GM19035 (cell line): Measurements from ENCODE around the gene CAPS.

ENCODE experiments used
- ATAC-seq: cut with Tn5 transposase; IDR thresholded peaks from one replicate; pipeline ENCODE4 v1.9.1; 2021; ENCODE audit not compliant: unreplicated experiment

The CAPS gene

GRCh38 chr19:5908773-5909442 lies 5.1 kb upstream of the CAPS start:
- no peak for ATAC-seq

- no peak for ATAC-seq
These were observed 3.5 kb upstream of the CAPS start for GRCh38 chr19:5910638-5910907.

DNA sequence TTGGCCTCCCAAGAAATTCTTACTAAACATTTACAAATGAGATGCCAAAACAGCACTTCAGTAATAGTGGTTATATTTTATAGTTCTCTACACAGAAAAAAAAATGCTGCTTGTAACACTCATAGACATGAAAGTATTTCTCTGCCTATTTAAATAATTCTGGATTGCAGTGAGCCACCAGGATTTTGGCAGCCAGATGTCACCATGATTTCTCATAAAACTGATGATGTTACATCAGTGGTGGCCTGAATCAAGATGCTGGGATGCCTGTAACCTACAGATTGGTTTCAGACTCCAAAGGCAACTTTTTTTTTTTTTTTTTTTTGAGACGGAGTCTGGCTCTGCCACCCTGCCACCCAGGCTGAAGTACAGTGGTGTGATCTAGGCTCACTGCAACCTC lies 2.7 kb upstream of the CAPS start:
- no peak for ATAC-seq

DNA sequence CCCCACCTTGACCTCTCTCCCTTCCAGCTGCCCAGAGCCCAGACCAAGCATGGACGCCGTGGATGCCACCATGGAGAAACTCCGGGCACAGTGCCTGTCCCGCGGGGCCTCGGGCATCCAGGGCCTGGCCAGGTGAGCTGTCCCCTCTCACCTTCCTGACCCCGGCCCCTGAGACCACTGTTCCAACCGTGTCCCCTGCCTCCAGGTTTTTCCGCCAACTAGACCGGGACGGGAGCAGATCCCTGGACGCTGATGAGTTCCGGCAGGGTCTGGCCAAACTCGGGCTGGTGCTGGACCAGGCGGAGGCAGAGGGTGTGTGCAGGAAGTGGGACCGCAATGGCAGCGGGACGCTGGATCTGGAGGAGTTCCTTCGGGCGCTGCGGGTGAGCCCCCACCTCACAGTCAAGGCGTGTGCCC lies 312 bp downstream of the CAPS start:
- ATAC-seq, result no peak

- no peak for ATAC-seq
These were observed 1.1 kb downstream of the CAPS start for GRCh38 chr19:5914946-5915781.

DNA sequence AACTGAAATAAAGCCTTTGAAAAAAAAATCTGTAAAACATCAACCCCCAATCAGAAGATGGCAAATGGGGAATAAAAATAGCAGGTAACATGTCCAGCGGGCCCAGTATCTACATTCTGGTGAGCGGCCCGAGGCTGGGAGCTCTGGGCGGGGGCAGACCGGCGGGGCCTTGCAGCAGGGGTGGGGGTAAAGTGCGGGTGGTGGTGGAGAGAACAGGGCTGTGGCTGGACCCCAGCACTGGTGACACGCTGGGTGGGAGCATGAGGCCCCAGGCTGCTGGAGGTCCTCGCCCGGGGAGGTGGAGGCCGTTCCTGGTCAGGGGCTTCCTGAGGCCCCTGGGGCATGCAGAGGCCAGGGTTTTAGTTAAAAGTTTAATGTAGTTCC lies 1.7 kb downstream of the CAPS start:
- ATAC-seq, result no peak

- no peak for ATAC-seq
These were observed 2.2 kb downstream of the CAPS start for GRCh38 chr19:5916181-5916708.

DNA sequence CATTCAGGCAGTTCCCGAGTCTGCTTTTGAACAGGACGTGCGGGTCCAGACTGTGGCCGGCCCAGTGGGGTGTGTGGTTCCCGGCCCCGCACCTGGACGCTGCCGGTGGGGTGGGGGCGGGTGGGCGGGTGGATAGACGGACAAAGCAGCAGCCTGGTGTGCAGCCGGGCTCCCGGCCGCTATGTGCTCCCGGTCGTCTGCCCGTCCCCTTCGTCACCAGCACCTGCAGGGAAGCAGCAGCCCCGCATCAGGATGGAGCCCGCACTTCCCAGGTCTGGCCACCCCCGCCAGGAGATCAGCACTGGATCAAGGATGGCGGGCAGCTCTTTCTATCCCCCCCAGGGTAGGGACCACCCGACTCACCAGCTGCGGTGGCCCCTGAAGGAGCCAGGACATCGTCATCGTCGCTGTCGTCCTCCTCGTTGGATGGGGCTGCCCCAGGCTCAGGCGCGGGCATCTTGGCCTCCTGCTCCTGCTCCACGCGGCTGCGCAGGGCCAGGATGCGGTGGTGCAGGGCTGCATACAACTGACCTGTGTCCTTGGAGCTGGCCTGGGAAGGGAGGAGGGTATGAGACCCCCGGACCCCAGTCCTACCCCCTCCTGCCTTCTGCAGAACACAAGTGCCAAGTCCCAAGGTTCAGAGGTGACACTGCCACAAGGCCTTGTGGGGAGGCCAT lies 3.5 kb downstream of the CAPS start:
- ATAC-seq, result no peak

GRCh38 chr19:5918463-5919079 lies 4.5 kb downstream of the CAPS start:
- ATAC-seq, result no peak

GRCh38 chr19:5921516-5922160 lies 7.6 kb downstream of the CAPS start:
- no peak for ATAC-seq

- ATAC-seq, result no peak
These were observed 8.1 kb downstream of the CAPS start for GRCh38 chr19:5922161-5922545.

DNA sequence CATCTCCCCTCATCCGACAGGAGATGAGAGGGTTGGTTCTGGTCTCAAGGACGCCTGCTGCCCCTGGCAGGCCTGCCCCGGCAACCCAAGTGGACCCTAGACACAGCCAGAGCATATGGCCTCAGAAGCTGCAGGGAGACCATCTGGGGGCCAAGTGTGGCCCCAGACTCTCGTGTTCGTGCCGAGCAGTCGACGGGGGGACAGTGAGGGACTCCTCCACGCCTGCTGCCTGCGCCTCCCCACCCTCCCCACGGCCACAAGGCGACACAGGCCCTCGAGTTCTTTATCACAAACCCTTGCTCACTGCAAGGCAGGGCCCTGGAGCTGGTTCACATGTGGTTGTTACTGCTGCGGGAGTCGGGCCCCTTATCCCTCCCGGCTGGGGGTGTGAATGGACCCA lies 9.3 kb downstream of the CAPS start:
- no peak for ATAC-seq

DNA sequence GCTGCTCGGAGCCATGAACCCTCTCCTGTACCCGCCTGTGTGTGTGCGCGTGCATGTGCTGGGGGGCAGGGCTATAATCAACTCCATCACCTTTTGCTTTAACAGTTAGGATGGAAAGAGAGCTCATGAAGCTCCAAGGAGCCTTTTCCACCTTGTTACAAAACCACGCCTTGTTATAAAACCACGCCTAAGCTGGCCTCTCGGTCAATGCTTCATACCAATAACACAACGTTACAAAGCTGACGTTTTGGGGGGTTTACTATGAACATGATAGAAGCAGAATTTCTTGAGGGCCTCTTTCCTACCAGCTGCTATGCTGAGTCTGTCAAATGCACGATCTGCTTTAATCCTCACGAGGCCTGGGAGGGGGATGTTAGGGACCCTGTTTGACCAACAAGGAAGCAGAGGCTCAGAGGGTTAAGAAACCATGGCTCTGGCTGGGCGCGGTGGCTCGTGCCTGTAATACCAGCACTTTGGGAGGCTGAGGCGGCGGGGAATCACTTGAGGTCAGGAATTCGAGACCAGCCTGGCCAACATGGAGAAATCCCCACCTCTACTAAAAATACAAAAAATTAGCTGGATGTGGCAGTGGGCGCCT lies 11.9 kb downstream of the CAPS start:
- no peak for ATAC-seq

DNA sequence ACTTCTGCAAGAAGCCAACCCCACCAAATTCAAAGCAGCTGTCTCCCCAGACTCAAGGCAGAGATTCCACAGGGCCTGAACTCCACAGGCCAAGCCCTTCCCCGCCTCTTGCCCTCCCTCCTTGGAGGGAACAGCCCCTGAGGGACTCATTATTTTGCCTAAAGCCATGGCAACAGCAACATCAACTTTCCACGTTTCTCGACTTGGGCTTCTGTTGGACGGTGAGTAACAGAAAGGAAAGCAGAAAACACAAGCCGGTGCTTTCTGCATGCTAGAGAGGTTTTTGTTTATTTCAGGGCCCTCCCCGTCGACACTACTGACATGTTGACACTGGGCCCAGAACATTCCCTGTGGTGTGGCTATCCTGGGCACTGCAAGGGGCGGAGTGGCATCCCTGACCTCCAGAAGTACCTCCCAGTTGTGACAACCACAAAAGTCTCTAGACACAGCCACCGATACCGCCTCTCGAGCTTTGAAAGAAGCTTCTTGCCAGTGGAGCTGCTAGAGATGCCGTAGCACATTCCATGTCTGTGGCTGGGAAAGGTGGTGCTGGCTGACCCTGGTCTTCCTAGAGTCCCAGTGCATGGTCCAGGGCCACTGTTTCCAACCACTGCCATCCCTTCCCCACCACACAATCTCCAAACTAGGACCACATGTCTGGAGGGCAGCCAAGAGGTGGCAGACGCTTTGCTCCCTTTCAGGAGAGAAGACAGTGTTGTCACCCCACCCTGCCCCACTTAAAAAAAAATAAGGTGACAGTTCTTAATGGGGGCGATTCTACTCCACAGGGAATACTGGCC lies 12.8 kb downstream of the CAPS start:
- no peak for ATAC-seq

DNA sequence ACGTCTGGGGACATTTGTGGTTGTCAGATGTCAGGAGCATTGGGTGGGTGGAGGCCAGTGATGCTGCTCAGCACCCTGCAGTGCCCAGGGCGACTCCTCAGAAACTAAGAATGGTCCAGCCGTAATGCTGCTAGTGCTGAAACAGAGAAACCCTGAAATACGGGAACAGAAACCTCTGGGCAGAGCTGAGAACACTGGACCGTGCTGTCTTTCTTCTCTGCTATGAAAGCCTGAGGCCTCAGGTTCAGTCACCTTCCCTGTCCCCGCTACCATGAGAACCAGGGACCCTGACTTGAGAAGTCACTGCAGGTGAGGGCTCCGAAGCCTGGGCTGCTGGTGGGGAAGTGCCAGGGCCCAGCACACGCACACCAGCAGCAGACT lies 13.4 kb downstream of the CAPS start:
- ATAC-seq, result no peak

- ATAC-seq, result no peak
These were observed 15.1 kb downstream of the CAPS start for GRCh38 chr19:5929179-5929578.

DNA sequence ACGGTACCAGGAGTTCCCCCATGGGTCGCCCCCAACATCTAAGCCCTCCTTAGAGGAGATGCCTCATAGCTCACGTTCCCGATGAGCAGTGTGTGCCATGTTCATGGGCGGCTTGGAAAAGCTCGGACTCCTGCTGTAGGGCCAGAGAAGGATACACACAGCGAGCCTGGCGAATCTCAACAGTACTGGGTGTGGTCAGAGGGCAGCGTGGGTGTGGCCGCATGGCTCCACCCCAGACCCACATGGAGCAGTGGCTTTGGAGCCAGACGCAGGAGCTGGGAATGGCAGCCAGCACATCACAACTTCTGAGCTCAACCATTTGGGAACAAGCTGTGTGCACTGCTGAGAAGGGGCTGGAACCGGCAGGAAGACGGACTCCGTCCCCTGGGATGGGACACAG lies 15.6 kb downstream of the CAPS start:
- no peak for ATAC-seq

DNA sequence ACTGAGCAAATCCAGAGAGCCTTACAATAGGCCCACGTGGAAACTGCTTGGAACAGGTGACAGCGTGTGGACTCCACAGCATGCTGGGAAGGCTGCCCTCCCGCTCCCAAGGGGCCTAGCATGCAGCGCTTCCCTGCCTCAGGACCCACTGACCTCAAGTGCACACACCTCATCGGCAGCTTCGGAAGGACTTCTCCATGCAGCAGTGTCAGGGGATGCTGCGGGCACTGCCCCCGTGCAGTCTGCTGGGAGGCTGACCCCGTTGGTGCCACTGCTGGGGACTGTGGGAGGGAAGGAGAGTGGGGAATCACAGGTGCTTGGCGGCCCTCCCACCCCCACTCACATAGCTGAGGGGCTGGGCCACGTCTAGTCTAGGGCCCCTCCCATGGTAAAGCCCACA lies 17.2 kb downstream of the CAPS start:
- no peak for ATAC-seq

GRCh38 chr19:5932146-5932545 lies 18.1 kb downstream of the CAPS start:
- ATAC-seq, result no peak
